ENCODE data around the gene S100A6.

S100A6 gene

DNA sequence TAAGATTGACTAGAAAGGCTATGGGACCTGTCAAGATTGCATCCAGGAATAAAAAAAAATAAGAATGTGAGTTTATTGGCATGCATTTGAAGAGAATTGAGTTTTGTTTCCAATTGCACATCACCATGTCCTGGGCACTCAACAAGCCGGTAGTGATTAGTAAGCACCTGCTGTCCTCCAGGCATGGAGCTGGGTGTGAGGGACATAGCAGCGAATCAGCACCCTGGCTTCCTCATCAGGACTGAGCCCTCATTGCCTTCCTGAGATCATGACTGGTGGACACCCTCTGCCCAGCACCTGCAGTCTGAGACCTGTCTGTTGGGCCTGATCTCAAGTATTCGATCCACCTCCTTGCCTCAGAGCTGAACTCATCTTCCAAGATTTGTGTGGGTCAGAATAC, 26.8 kb downstream of the S100A6 start:
- no CpG with 5 or more reads among the region's 3 CpGs for WGBS (ENCODE audit: extremely low coverage, insufficient coverage, insufficient read length)
- Histone ChIP-seq H2AK5ac (ENCODE audit: low read length) (no peak overlapping the region), H2AFZ (ENCODE audit: insufficient read depth, low read length, poor library complexity) (no peak overlapping the region), H3K14ac (ENCODE audit: low read length) (no peak overlapping the region), H3K9me3 (ENCODE audit: insufficient read depth, low read depth, low read length) (no peaks in the 10 kb centered on the region), H4K12ac (ENCODE audit: low read depth, low read length) (no peak overlapping the region), H3K36me3 (ENCODE audit: control insufficient read depth in 1 of 2, insufficient read depth in 2 of 2, low read length in 2 of 2) (no peaks in the 10 kb centered on the region), H2BK12ac (ENCODE audit: low read length) (no peak overlapping the region), H4K8ac (ENCODE audit: low read depth, low read length) (no peak overlapping the region), H4K91ac (ENCODE audit: low read depth, low read length) (peak overlapping the region; percentile 20), H3K4me2 (ENCODE audit: low read length) (no peak overlapping the region), H3K4ac (ENCODE audit: low read depth, low read length) (no peak overlapping the region), H3K27ac (ENCODE audit: low read depth, low read length) (no peak overlapping the region), H2BK5ac (ENCODE audit: low read depth, low read length, poor library complexity) (no peak overlapping the region), H3K27me3 (ENCODE audit: insufficient read depth, low read length) (no peaks in the 10 kb centered on the region), H3K4me3 (ENCODE audit: low read depth, low read length) (no peak overlapping the region), H3K4me1 (ENCODE audit: control insufficient read depth in 1 of 2, insufficient read depth in 2 of 2, low read length in 2 of 2) (peaks cover 10 to 12% of the 10 kb centered on the region in 2 experiments), H3K79me1 (ENCODE audit: low read length) (peaks cover 26% of the 10 kb centered on the region), H3K79me2 (ENCODE audit: control insufficient read depth, insufficient read depth, low read length, poor library complexity) (no peaks in the 10 kb centered on the region), H3K23ac (ENCODE audit: low read length) (no peak overlapping the region), H3K9ac (ENCODE audit: low read length) (no peak overlapping the region), H3K18ac (ENCODE audit: low read length) (no peak overlapping the region), H2BK120ac (ENCODE audit: insufficient read depth, low read length, poor library complexity) (no peak overlapping the region)
- DNase-seq, result no peak

DNA sequence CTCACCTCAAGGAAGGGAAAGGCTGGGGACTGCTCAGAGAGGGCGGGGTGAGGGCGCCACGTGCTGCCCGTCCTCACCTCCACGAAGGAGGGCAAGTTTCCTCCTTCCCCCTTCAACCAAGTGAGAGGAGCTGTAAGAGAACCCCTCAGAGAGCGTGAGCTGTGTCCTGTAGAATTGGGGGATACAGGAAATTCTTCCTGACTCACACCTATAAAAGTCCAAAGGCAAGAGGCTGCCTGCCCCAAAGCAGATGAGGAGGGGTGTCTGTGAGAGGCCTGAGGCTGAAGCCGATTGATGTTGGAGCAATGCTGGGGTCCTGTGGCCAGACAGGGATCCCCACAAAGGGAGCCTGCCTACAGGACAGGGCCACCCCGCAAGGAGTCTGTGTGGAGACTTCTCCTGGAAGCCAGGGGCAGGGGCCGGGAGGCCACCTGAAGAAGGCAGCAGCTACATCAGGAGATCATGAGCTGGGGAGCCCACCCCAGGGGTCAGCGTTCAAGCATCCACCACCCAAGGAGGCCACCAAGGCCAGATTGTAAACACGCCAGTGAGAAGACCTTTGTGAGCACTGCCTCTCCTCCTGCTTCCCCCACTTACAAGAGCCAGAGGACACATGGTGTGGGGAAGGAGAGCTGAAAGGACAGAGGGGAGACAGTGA, 27.7 kb downstream of the S100A6 start:
- DNase-seq, result no peak
- no peak overlapping the region for H2AFZ ChIP-seq (ENCODE audit: insufficient read depth, low read length, poor library complexity)
- H3K4me2 ChIP-seq (ENCODE audit: low read length), result no peak overlapping the region
- no peak overlapping the region for H3K18ac ChIP-seq (ENCODE audit: low read length)
- peak overlapping the region; percentile 67 for H2AK5ac ChIP-seq (ENCODE audit: low read length)
- peak overlapping the region; percentile 72 for H2BK12ac ChIP-seq (ENCODE audit: low read length)
- H3K27ac ChIP-seq (ENCODE audit: low read depth, low read length), result no peak overlapping the region
- H2BK5ac ChIP-seq (ENCODE audit: low read depth, low read length, poor library complexity), result no peak overlapping the region
- peak overlapping the region; percentile 62 for H4K8ac ChIP-seq (ENCODE audit: low read depth, low read length)
- no peaks in the 10 kb centered on the region for H3K79me2 ChIP-seq (ENCODE audit: control insufficient read depth, insufficient read depth, low read length, poor library complexity)
- no peak overlapping the region for H3K9ac ChIP-seq (ENCODE audit: low read length)
- peak overlapping the region; percentile 49 for H3K14ac ChIP-seq (ENCODE audit: low read length)
- H3K36me3 ChIP-seq (ENCODE audit: control insufficient read depth in 1 of 2, insufficient read depth in 2 of 2, low read length in 2 of 2), result no peaks in the 10 kb centered on the region
- no peaks in the 10 kb centered on the region for H3K9me3 ChIP-seq (ENCODE audit: insufficient read depth, low read depth, low read length)
- H3K27me3 ChIP-seq (ENCODE audit: insufficient read depth, low read length), result no peaks in the 10 kb centered on the region
- no CpG with 5 or more reads among the region's 11 CpGs for WGBS (ENCODE audit: extremely low coverage, insufficient coverage, insufficient read length)
- peaks cover 22% of the 10 kb centered on the region for H3K79me1 ChIP-seq (ENCODE audit: low read length)
- H4K12ac ChIP-seq (ENCODE audit: low read depth, low read length), result no peak overlapping the region
- H3K4me3 ChIP-seq (ENCODE audit: low read depth, low read length), result no peak overlapping the region
- peak overlapping the region; percentile 64 for H2BK120ac ChIP-seq (ENCODE audit: insufficient read depth, low read length, poor library complexity)
- no peak overlapping the region for H3K4ac ChIP-seq (ENCODE audit: low read depth, low read length)
- peak overlapping the region; percentile 47 for H4K91ac ChIP-seq (ENCODE audit: low read depth, low read length)
- peaks cover 10 to 12% of the 10 kb centered on the region in 2 experiments for H3K4me1 ChIP-seq (ENCODE audit: control insufficient read depth in 1 of 2, insufficient read depth in 2 of 2, low read length in 2 of 2)
- H3K23ac ChIP-seq (ENCODE audit: low read length), result no peak overlapping the region

- Histone ChIP-seq H3K18ac (ENCODE audit: low read length) (peak overlapping the region; percentile 57), H3K23ac (ENCODE audit: low read length) (no peak overlapping the region), H3K36me3 (ENCODE audit: control insufficient read depth in 1 of 2, insufficient read depth in 2 of 2, low read length in 2 of 2) (no peaks in the 10 kb centered on the region), H2BK5ac (ENCODE audit: low read depth, low read length, poor library complexity) (peak overlapping the region; percentile 61), H3K27me3 (ENCODE audit: insufficient read depth, low read length) (no peaks in the 10 kb centered on the region), H3K4me1 (ENCODE audit: control insufficient read depth in 1 of 2, insufficient read depth in 2 of 2, low read length in 2 of 2) (peaks cover 10 to 12% of the 10 kb centered on the region in 2 experiments), H3K9ac (ENCODE audit: low read length) (no peak overlapping the region), H3K4me3 (ENCODE audit: low read depth, low read length) (no peak overlapping the region), H4K91ac (ENCODE audit: low read depth, low read length) (peak overlapping the region; percentile 81), H2AFZ (ENCODE audit: insufficient read depth, low read length, poor library complexity) (peak overlapping the region; percentile 35), H3K14ac (ENCODE audit: low read length) (peak overlapping the region; percentile 62), H3K79me2 (ENCODE audit: control insufficient read depth, insufficient read depth, low read length, poor library complexity) (no peaks in the 10 kb centered on the region), H4K8ac (ENCODE audit: low read depth, low read length) (peak overlapping the region; percentile 87), H3K9me3 (ENCODE audit: insufficient read depth, low read depth, low read length) (no peaks in the 10 kb centered on the region), H2AK5ac (ENCODE audit: low read length) (peak overlapping the region; percentile 35), H4K12ac (ENCODE audit: low read depth, low read length) (no peak overlapping the region), H2BK120ac (ENCODE audit: insufficient read depth, low read length, poor library complexity) (peak overlapping the region; percentile 75), H3K4me2 (ENCODE audit: low read length) (peak overlapping the region; percentile 26), H3K79me1 (ENCODE audit: low read length) (peaks cover 18% of the 10 kb centered on the region), H3K27ac (ENCODE audit: low read depth, low read length) (peak overlapping the region; percentile 48), H3K4ac (ENCODE audit: low read depth, low read length) (no peak overlapping the region), H2BK12ac (ENCODE audit: low read length) (peak overlapping the region; percentile 80)
- WGBS (ENCODE audit: extremely low coverage, insufficient coverage, insufficient read length), result no CpG with 5 or more reads among the region's 7 CpGs
- DNase-seq, result peak; percentile 56 to 57
These were observed 28.9 kb downstream of the S100A6 start for GRCh38 chr1:153506831-153507413.

DNA sequence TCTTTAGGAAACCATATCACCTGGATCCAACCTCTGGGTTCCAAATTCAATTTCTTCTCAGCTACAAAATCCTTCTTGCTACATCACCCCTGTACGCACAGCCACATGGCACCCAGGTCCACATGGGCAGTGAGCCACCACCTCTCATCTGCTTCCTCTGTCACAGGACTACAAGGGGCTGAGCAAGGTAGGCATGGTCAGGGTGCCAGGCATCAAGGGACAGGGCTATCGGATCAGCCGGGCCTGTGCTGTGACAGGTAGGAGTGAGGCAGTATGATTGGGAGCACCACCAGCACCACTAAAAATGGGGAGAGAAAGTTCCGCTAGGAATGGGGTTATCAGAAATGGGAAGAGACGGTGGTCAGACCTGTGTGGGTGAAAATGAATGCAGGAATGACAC, 29.4 kb downstream of the S100A6 start:
- H3K27me3 ChIP-seq (ENCODE audit: insufficient read depth, low read length), result no peaks in the 10 kb centered on the region
- DNase-seq, result no peak
- H2BK120ac ChIP-seq (ENCODE audit: insufficient read depth, low read length, poor library complexity), result peak overlapping the region; percentile 61
- peaks cover 10 to 12% of the 10 kb centered on the region in 2 experiments for H3K4me1 ChIP-seq (ENCODE audit: control insufficient read depth in 1 of 2, insufficient read depth in 2 of 2, low read length in 2 of 2)
- no peaks in the 10 kb centered on the region for H3K36me3 ChIP-seq (ENCODE audit: control insufficient read depth in 1 of 2, insufficient read depth in 2 of 2, low read length in 2 of 2)
- H4K8ac ChIP-seq (ENCODE audit: low read depth, low read length), result peak overlapping the region; percentile 22
- H3K79me2 ChIP-seq (ENCODE audit: control insufficient read depth, insufficient read depth, low read length, poor library complexity), result no peaks in the 10 kb centered on the region
- no peak overlapping the region for H3K4ac ChIP-seq (ENCODE audit: low read depth, low read length)
- peak overlapping the region; percentile 18 for H3K14ac ChIP-seq (ENCODE audit: low read length)
- H2BK12ac ChIP-seq (ENCODE audit: low read length), result peak overlapping the region; percentile 29
- H3K23ac ChIP-seq (ENCODE audit: low read length), result no peak overlapping the region
- H2AFZ ChIP-seq (ENCODE audit: insufficient read depth, low read length, poor library complexity), result peak overlapping the region; percentile 42
- no peak overlapping the region for H3K4me2 ChIP-seq (ENCODE audit: low read length)
- peak overlapping the region; percentile 22 for H2AK5ac ChIP-seq (ENCODE audit: low read length)
- H3K9me3 ChIP-seq (ENCODE audit: insufficient read depth, low read depth, low read length), result no peaks in the 10 kb centered on the region
- no CpG with 5 or more reads among the region's 5 CpGs for WGBS (ENCODE audit: extremely low coverage, insufficient coverage, insufficient read length)
- H3K18ac ChIP-seq (ENCODE audit: low read length), result peak overlapping the region; percentile 3
- no peak overlapping the region for H2BK5ac ChIP-seq (ENCODE audit: low read depth, low read length, poor library complexity)
- no peak overlapping the region for H3K9ac ChIP-seq (ENCODE audit: low read length)
- H3K27ac ChIP-seq (ENCODE audit: low read depth, low read length), result peak overlapping the region; percentile 5
- no peak overlapping the region for H3K4me3 ChIP-seq (ENCODE audit: low read depth, low read length)
- H4K91ac ChIP-seq (ENCODE audit: low read depth, low read length), result peak overlapping the region; percentile 25
- peaks cover 15% of the 10 kb centered on the region for H3K79me1 ChIP-seq (ENCODE audit: low read length)
- peak overlapping the region; percentile 8 for H4K12ac ChIP-seq (ENCODE audit: low read depth, low read length)
